ENCODE measurements around the gene NFATC2. TPM values are rescaled to one million over a fixed set of nuclear protein-coding genes. Genes with fewer than 3 reads are reported as not detected.

NFATC2 gene
- total RNA-seq, 2 donors from 2014 or later: 4.3 to 8.4 TPM

DNA sequence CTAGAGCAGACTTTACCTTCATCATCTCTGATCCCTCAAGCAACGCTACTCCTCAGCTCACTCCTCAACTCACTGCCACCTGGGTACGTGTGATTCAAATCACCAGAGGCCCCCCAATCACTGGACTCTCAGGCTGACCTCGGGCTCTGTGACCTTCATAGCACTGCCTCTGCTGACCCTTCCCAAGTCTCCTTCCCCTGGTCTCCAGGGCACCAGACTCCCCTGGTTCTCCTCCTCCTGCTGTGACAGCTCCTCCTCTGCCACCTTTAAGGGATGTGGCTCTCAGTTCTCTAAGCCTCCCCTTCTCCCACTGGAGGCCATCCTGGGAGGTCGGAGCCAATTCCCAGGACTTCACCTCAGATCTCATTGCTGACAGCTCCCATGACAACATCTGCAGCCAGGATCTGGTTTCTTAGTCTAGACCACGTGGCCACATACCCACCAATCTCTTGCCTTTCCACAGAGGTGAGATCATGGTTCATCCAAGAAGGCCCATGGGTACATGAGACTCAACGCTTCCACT lies 90.4 kb downstream of the NFATC2 start:
- H3K27me3 ChIP-seq (replicated peaks; ENCODE audit: insufficient read depth): no peaks in the 10 kb centered on the region
- TF ChIP-seq CTCF (IDR thresholded peaks at IDR 0.05): no peak
- TF ChIP-seq POLR2AphosphoS5 (IDR thresholded peaks at IDR 0.05): no peak
- no peak for TF ChIP-seq POLR2A (IDR thresholded peaks at IDR 0.05)
- H3K27ac ChIP-seq: no peak overlapping the region
- no peak overlapping the region for H3K4me3 ChIP-seq
- 94% methylated on average over 6 of the region's 6 CpGs for WGBS
- peaks cover 9% of the 10 kb centered on the region for H3K4me1 ChIP-seq (replicated peaks)
- H3K9me3 ChIP-seq: no peaks in the 10 kb centered on the region
- intact Hi-C loops (cut with DNase I): loop anchor here (10.0 kb wide), 1 partner anchor 113 kb away; no protein-coding TSS in a partner anchor
- H3K36me3 ChIP-seq: no peaks in the 10 kb centered on the region
- no peak for DNase-seq (ENCODE audit: low spot score)

- Histone ChIP-seq H3K36me3 (no peaks in the 10 kb centered on the region), H3K27ac (no peak overlapping the region), H3K9me3 (no peaks in the 10 kb centered on the region), H3K27me3 (replicated peaks; ENCODE audit: insufficient read depth) (no peaks in the 10 kb centered on the region), H3K4me3 (no peak overlapping the region), H3K4me1 (replicated peaks) (peaks cover 3% of the 10 kb centered on the region)
- WGBS: 96% methylated on average over 12 of the region's 12 CpGs
- intact Hi-C loops (cut with DNase I): loop anchor here (10.0 kb wide), 1 partner anchor 113 kb away; no protein-coding TSS in a partner anchor
- no peak for TF ChIP-seq POLR2AphosphoS5 (IDR thresholded peaks at IDR 0.05)
- no peak for TF ChIP-seq POLR2A (IDR thresholded peaks at IDR 0.05)
- TF ChIP-seq CTCF (IDR thresholded peaks at IDR 0.05): no peak
- DNase-seq (ENCODE audit: low spot score): no peak
Observed at GRCh38 chr20:51451484-51451883, 91.0 kb downstream of the NFATC2 start.

DNA sequence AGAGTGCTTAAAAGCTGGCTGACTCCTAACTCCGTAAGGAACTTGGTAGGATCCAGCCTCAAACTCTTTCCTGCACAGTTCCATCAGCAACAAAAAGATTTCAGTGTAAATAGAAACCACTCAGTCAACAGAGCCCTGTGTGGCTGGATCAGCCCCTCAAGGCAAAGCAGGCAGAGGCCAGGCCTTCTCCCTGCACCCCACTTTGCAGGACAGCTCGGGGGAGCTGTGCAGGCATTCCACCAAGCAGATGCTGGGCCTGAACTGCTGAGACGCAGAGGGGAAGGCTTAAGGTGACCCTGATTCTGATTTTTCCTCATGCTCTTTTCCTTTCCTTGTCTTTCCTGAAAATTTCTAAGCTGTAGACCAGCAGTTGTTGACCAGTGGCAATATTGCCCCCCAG lies 91.5 kb downstream of the NFATC2 start:
- Histone ChIP-seq H3K36me3 (no peaks in the 10 kb centered on the region), H3K9me3 (no peaks in the 10 kb centered on the region), H3K27me3 (replicated peaks; ENCODE audit: insufficient read depth) (no peaks in the 10 kb centered on the region), H3K27ac (no peak overlapping the region), H3K4me3 (no peak overlapping the region), H3K4me1 (replicated peaks) (no peaks in the 10 kb centered on the region)
- 75% methylated on average over 3 of the region's 3 CpGs for WGBS
- no peak for TF ChIP-seq POLR2A (IDR thresholded peaks at IDR 0.05)
- no peak for TF ChIP-seq CTCF (IDR thresholded peaks at IDR 0.05)
- TF ChIP-seq POLR2AphosphoS5 (IDR thresholded peaks at IDR 0.05): no peak
- intact Hi-C loops (cut with DNase I): loop anchor here (10.0 kb wide), 1 partner anchor 114 kb away; no protein-coding TSS in a partner anchor
- DNase-seq (ENCODE audit: low spot score): no peak

GRCh38 chr20:51450221-51450712 lies 92.3 kb downstream of the NFATC2 start:
- TF ChIP-seq POLR2AphosphoS5 (IDR thresholded peaks at IDR 0.05) (no peak), POLR2A (IDR thresholded peaks at IDR 0.05) (no peak), CTCF (IDR thresholded peaks at IDR 0.05) (no peak)
- no peaks in the 10 kb centered on the region for H3K9me3 ChIP-seq
- WGBS: 91% methylated on average over 5 of the region's 5 CpGs
- H3K4me1 ChIP-seq (replicated peaks): no peaks in the 10 kb centered on the region
- intact Hi-C loops (cut with DNase I): loop anchor here (10.0 kb wide), 1 partner anchor 115 kb away; no protein-coding TSS in a partner anchor
- H3K27ac ChIP-seq: no peak overlapping the region
- no peak for DNase-seq (ENCODE audit: low spot score)
- no peaks in the 10 kb centered on the region for H3K36me3 ChIP-seq
- H3K27me3 ChIP-seq (replicated peaks; ENCODE audit: insufficient read depth): no peaks in the 10 kb centered on the region
- no peak overlapping the region for H3K4me3 ChIP-seq
